Measurements from ENCODE around the gene NBEAL2.

DNA sequence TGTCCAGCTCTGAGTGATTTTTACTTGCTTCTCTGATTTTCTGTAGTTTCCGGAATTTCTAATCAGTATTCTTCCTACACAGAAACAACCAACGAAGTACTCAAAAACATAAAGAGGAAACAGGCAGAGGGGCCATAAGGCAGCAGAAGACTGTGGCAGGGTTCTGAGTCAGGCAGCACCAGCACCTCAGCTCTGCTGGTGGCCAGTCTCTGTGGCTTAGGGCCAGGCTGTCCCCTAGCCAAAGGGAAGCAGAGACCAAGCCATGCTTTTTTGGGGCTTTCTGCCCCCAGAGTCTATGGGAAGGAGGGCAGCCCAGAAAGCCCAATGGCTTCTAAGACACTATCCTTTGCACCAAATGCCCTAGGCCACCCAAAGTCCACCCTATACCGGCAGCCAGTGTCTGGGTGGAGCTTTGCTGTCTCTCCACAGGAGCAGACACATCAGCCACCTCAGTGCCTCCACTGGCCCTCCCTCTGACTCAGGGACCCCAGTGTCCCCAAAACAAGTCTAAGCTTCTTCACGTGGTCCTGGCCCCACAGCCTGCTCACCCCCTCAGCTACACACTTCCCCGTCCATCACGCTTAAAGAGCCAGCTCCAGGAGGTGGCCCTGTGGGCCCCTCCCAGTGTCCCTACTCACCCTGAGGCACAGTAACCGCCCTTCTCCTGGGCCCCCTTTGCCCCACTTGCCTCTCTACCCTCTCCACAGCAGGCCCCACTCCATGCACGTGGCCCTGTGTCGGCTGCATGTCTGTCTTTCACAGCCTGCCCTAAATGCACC, 49.1 kb upstream of the NBEAL2 start:
- TF ChIP-seq, protein P1, sequence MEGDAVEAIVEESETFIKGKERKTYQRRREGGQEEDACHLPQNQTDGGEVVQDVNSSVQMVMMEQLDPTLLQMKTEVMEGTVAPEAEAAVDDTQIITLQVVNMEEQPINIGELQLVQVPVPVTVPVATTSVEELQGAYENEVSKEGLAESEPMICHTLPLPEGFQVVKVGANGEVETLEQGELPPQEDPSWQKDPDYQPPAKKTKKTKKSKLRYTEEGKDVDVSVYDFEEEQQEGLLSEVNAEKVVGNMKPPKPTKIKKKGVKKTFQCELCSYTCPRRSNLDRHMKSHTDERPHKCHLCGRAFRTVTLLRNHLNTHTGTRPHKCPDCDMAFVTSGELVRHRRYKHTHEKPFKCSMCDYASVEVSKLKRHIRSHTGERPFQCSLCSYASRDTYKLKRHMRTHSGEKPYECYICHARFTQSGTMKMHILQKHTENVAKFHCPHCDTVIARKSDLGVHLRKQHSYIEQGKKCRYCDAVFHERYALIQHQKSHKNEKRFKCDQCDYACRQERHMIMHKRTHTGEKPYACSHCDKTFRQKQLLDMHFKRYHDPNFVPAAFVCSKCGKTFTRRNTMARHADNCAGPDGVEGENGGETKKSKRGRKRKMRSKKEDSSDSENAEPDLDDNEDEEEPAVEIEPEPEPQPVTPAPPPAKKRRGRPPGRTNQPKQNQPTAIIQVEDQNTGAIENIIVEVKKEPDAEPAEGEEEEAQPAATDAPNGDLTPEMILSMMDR (IDR thresholded peaks at IDR 0.05; ENCODE audit: poor library complexity): no peak
- TF ChIP-seq EZH2phosphoT487 (IDR thresholded peaks at IDR 0.05; ENCODE audit: low read depth, severe bottlenecking, unreplicated experiment): no peak

All from hepatocyte (in vitro differentiated cells).